HCT116 (cell line): ENCODE measurements around the gene TJP3. TPM values are rescaled to one million over a fixed set of nuclear protein-coding genes. Genes with fewer than 3 reads are reported as not detected.

Experiments
- ATAC-seq: fragments of 200-7000 bp; cut with Tn5 transposase; 2 replicates; pipeline ENCODE4 v1.9.1; 2020; ENCODE audit warnings: mild to moderate bottlenecking, moderate library complexity
- BruUV-seq: library from RNA; stranded (reverse); fragments of 400-500 nt; replicated peaks from 2 replicates; lab custom pipeline; 2021; lab: Mats Ljungman, UMichigan
- CTCF ChIA-PET: fragments of 300-600 bp; sonication (Branson Sonifier 250); formaldehyde crosslinking; loops from one replicate; lab custom pipeline; 2021; ENCODE audit warnings: antibody characterized with exemption; lab: Charles Lee
- POLR2A ChIA-PET: fragments of 300-600, 350-600 bp; sonication (Branson Sonifier 250); formaldehyde crosslinking; loops from one replicate; lab custom pipeline; 2021; ENCODE audit warnings: antibody characterized with exemption; lab: Charles Lee
- RAD21 ChIA-PET, 2 experiments: fragments of 300-600 bp; sonication (Branson Sonifier 250); formaldehyde crosslinking; loops; one replicate each; lab custom pipeline; 2023; ENCODE audit warnings: low total read pairs in 2 of 2; ENCODE audit not compliant: uncharacterized antibody in 2 of 2, unreplicated experiment in 2 of 2, low non-redundant PET in 1 of 2; lab: Charles Lee
- DNase-seq: peaks from one replicate; pipeline ENCODE4 v3.0.0-alpha.2; 2010; ENCODE audit warnings: low read depth, low spot score
- H2AFZ ChIP-seq: fragments of 200-600 bp; shearing (Covaris generic), sonication (generic); 2 replicates; pipeline ENCODE4 v1.6.1; 2017; ENCODE audit warnings: low read depth, mixed run types, mixed read lengths, antibody characterized with exemption, low read length; ENCODE audit not compliant: poor library complexity, severe bottlenecking
- H3K27ac ChIP-seq: 2 replicates; pipeline ENCODE4 v1.5.1; 2012; ENCODE audit warnings: low read depth, low read length
- H3K27me3 ChIP-seq: fragments of 200-600 bp; sonication (generic); 2 replicates; pipeline ENCODE4 v1.6.1; 2016; ENCODE audit warnings: mixed run types, low read length, mixed read lengths; ENCODE audit not compliant: insufficient read depth
- H3K36me3 ChIP-seq, 2 experiments: fragments of 200-500 bp in 1 of 2; fragments of 200-600 bp in 1 of 2; sonication (Bioruptor generic) in 1 of 2; sonication (generic) in 1 of 2; 2 replicates each; pipeline versions ENCODE4 v1.5.1 to v1.6.1; 2014 to 2016; ENCODE audit warnings: low read length in 2 of 2, inconsistent platforms in 1 of 2, mixed read lengths in 1 of 2, mixed run types in 1 of 2; ENCODE audit not compliant: insufficient read depth in 2 of 2, control insufficient read depth in 1 of 2
- H3K4me1 ChIP-seq, 2 experiments: fragments of 200-600 bp in 1 of 2; sonication (generic) in 1 of 2; 2 replicates each; pipeline versions ENCODE4 v1.5.1 to v1.6.1; 2012 to 2017; ENCODE audit warnings: low read length in 2 of 2, inconsistent platforms in 1 of 2, mild to moderate bottlenecking in 1 of 2, mixed read lengths in 1 of 2, mixed run types in 1 of 2, moderate library complexity in 1 of 2; ENCODE audit not compliant: insufficient read depth in 2 of 2, control insufficient read depth in 1 of 2
- H3K4me2 ChIP-seq: fragments of 200-600 bp; sonication (generic); 2 replicates; pipeline ENCODE4 v1.6.1; 2017; ENCODE audit warnings: mixed run types, low read length, mixed read lengths
- H3K4me3 ChIP-seq, 2 experiments: fragments of 200-600 bp in 1 of 2; sonication (generic) in 1 of 2; replicated peaks in 1 of 2; 2 replicates each; pipeline ENCODE4 v1.5.1; 2011 to 2016; ENCODE audit warnings: low read length in 2 of 2, control low read depth in 1 of 2, low read depth in 1 of 2, mild to moderate bottlenecking in 1 of 2, mixed read lengths in 1 of 2, mixed run types in 1 of 2
- H3K79me2 ChIP-seq: fragments of 200-600 bp; sonication (generic); 2 replicates; pipeline ENCODE4 v1.6.1; 2017; ENCODE audit warnings: mild to moderate bottlenecking, mixed run types, low read length, moderate library complexity, mixed read lengths; ENCODE audit not compliant: insufficient read depth
- H3K9ac ChIP-seq: fragments of 200-600 bp; sonication (generic); 2 replicates; pipeline ENCODE4 v1.6.1; 2016; ENCODE audit warnings: low read length, mixed read lengths
- H3K9me2 ChIP-seq: fragments of 200-600 bp; sonication (generic), shearing (Covaris generic); 2 replicates; pipeline ENCODE4 v1.6.1; 2017; ENCODE audit warnings: mixed run types, mild to moderate bottlenecking, moderate library complexity; ENCODE audit not compliant: insufficient read depth
- H3K9me3 ChIP-seq, 2 experiments: fragments of 200-500 bp in 1 of 2; fragments of 200-600 bp in 1 of 2; sonication (Bioruptor generic) in 1 of 2; sonication (generic) in 1 of 2; 2 replicates each; pipeline ENCODE4 v1.6.1; 2014 to 2017; ENCODE audit warnings: low read length in 2 of 2, mixed read lengths in 2 of 2, inconsistent platforms in 1 of 2, low read depth in 1 of 2, mild to moderate bottlenecking in 1 of 2, mixed run types in 1 of 2, moderate library complexity in 1 of 2; ENCODE audit not compliant: control insufficient read depth in 1 of 2, insufficient read depth in 1 of 2
- H4K20me1 ChIP-seq: fragments of 200-600 bp; sonication (generic), shearing (Covaris generic); 2 replicates; pipeline ENCODE4 v1.6.1; 2017; ENCODE audit warnings: mixed run types, mild to moderate bottlenecking, moderate library complexity; ENCODE audit not compliant: insufficient read depth
- CEBPB ChIP-seq: IDR thresholded peaks from 2 replicates; pipeline ENCODE4 v1.6.1; 2012; ENCODE audit warnings: low read depth
- ELF1 ChIP-seq: IDR thresholded peaks from 2 replicates; pipeline ENCODE4 v1.6.1; 2012; ENCODE audit warnings: low read depth, borderline replicate concordance
- EZH2 ChIP-seq: fragments of 200-600 bp; sonication (generic); IDR thresholded peaks from 2 replicates; pipeline ENCODE4 v1.6.1; 2017; ENCODE audit warnings: antibody characterized with exemption, mixed run types
- POLR2AphosphoS5 ChIP-seq: IDR thresholded peaks from 2 replicates; pipeline ENCODE4 v1.6.1; 2011; ENCODE audit warnings: mild to moderate bottlenecking, low read depth, low read length, moderate library complexity
- SP1 ChIP-seq: IDR thresholded peaks from 2 replicates; pipeline ENCODE4 v1.6.1; 2012; ENCODE audit warnings: low read depth
- SRF ChIP-seq: IDR thresholded peaks from 2 replicates; pipeline ENCODE4 v1.6.1; 2012; ENCODE audit warnings: low read depth
- ZFX ChIP-seq: fragments of 450-650 bp; IDR thresholded peaks from 2 replicates; pipeline ENCODE4 v1.6.1; 2017
- ZNF274 ChIP-seq: fragments of 200-500 bp; sonication (Bioruptor generic); IDR thresholded peaks from 2 replicates; pipeline ENCODE4 v1.6.1; 2014; ENCODE audit warnings: mild to moderate bottlenecking, low read depth, low read length, inconsistent platforms
- intact Hi-C: fragments of 100-400 bp; cut with micrococcal nuclease; formaldehyde crosslinking; loops from 2 replicates; pipeline ENCODE4 v1.10.0; 2022
- total RNA-seq: library from RNA; stranded (reverse); gene quantifications from one replicate; pipeline ENCODE4 v1.2.1, GENCODE V29; 2021; ENCODE audit not compliant: unreplicated experiment
- TF ChIP-seq, protein P1 (sequence below), 3 experiments: fragments of 200-600 bp in 1 of 3; sonication (generic) in 1 of 3; IDR thresholded peaks in 2 of 3; conservative IDR thresholded peaks in 1 of 3; 2 replicates each; pipeline ENCODE4 v1.5.1; 2012 to 2017; ENCODE audit warnings: low read depth in 2 of 3, low read length in 2 of 3, antibody characterized with exemption in 1 of 3, borderline replicate concordance in 1 of 3, control low read depth in 1 of 3, mild to moderate bottlenecking in 1 of 3, mixed read lengths in 1 of 3, mixed run types in 1 of 3, moderate library complexity in 1 of 3; ENCODE audit not compliant: insufficient read depth in 1 of 3

The TJP3 gene
- total RNA-seq, 1 experiment from 2014 or later, result 69.6 TPM

DNA sequence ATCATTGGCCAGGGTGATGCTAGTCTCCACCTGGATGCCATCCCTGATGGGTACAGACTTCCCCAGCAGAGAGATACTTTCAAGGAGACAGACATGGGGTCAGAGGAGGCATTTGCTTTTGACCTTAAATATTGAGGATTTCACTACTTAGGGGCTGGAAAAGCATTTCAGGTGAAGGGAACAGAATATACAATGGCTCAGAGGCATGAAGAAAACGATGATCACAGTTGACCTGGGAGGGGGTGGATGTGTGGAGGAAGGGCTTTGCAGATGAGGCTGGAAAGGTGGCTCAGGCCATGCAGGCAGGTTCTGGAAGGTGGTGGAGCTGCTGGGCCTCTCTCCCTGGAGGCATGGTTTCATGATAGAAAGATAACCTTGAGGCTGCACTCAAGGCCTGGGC, 74.1 kb downstream of the TJP3 start (continued):
- no peak for TF ChIP-seq EZH2
- TF ChIP-seq SP1, result no peak
- no peak for TF ChIP-seq CEBPB
- TF ChIP-seq, protein P1, sequence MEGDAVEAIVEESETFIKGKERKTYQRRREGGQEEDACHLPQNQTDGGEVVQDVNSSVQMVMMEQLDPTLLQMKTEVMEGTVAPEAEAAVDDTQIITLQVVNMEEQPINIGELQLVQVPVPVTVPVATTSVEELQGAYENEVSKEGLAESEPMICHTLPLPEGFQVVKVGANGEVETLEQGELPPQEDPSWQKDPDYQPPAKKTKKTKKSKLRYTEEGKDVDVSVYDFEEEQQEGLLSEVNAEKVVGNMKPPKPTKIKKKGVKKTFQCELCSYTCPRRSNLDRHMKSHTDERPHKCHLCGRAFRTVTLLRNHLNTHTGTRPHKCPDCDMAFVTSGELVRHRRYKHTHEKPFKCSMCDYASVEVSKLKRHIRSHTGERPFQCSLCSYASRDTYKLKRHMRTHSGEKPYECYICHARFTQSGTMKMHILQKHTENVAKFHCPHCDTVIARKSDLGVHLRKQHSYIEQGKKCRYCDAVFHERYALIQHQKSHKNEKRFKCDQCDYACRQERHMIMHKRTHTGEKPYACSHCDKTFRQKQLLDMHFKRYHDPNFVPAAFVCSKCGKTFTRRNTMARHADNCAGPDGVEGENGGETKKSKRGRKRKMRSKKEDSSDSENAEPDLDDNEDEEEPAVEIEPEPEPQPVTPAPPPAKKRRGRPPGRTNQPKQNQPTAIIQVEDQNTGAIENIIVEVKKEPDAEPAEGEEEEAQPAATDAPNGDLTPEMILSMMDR (IDR thresholded peaks at IDR 0.05 in 2 of 3, conservative IDR thresholded peaks at IDR 0.05 in 1 of 3; ENCODE audit: borderline replicate concordance in 1 of 3, insufficient read depth in 1 of 3, low read depth in 2 of 3, low read length in 2 of 3), result no peak

DNA sequence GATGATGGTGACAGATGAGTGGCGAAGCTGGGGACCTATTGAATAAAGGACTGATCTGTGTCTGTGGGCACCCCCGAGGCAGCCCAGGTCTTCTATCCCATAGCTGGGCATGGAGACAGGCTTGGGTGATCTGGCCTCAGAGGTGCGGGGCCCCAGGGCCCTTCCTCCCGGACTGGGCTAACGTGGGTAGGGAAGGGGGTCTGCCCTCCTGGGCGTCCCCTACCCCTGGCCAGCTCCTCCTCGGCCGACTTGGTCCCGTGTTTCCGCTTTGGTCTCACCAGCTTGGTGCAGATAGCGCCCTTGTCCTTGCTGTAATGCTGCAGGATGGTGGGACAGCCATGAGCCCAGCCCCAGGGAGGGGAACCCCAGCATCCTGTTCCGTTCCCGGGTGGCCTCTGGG, 74.7 kb downstream of the TJP3 start:
- TF ChIP-seq ELF1 (no peak), POLR2AphosphoS5 (no peak), ZFX (no peak), SRF (no peak), ZNF274 (no peak), EZH2 (no peak)

More for the DNA sequence above, 74.7 kb downstream of the TJP3 start:
- no peaks in the 10 kb centered on the region for H3K79me2 ChIP-seq
- H2AFZ ChIP-seq, result no peak overlapping the region
- no peaks in the 10 kb centered on the region for H3K9me2 ChIP-seq
- intact Hi-C loops, result no loop called here
- ChIA-PET RAD21 (no interaction called here), POLR2A (interaction anchor here (1.6 kb wide), 1 partner anchor 20 kb away, joined by 4 read pairs; the partner anchor contains the start of gene MRPL54), CTCF (no interaction called here)
- H3K27me3 ChIP-seq, result no peaks in the 10 kb centered on the region
- BruUV-seq, result no TSS peak
- DNase-seq (no peak), ATAC-seq (no peak)
- no peak overlapping the region for H3K4me2 ChIP-seq
- no peak overlapping the region for H3K27ac ChIP-seq
- no peaks in the 10 kb centered on the region for H4K20me1 ChIP-seq
- no peaks in the 10 kb centered on the region for H3K36me3 ChIP-seq
- no peaks in the 10 kb centered on the region for H3K4me1 ChIP-seq
- no peak overlapping the region for H3K4me3 ChIP-seq
- H3K9me3 ChIP-seq, result peaks cover 9 to 21% of the 10 kb centered on the region in 2 experiments; a peak in 3 of 4 replicates
- H3K9ac ChIP-seq, result no peak overlapping the region
